GM21619 (cell line): ENCODE data around the gene GDF11.
"Not testable (repeated sequence)": the region's sequence is repeated elsewhere in the genome, so short reads cannot be mapped to it uniquely, and the experiment has no call there.

Experiments
- ATAC-seq: cut with Tn5 transposase; IDR thresholded peaks from one replicate; pipeline ENCODE4 v1.9.1; 2021; ENCODE audit not compliant: unreplicated experiment

The GDF11 gene

GRCh38 chr12:55738123-55739024, 4.5 kb upstream of the GDF11 start:
- ATAC-seq, result peak; percentile 90

- no peak for ATAC-seq
Measured at GRCh38 chr12:55739025-55739378, 3.9 kb upstream of the GDF11 start.

GRCh38 chr12:55741931-55742680, 816 bp upstream of the GDF11 start:
- ATAC-seq, result no peak

GRCh38 chr12:55743406-55744339, 751 bp downstream of the GDF11 start:
- peak; percentile 42 for ATAC-seq

- ATAC-seq, result no peak
Measured at GRCh38 chr12:55744340-55745030, 1.6 kb downstream of the GDF11 start.

- no peak for ATAC-seq
Measured at GRCh38 chr12:55745361-55746173, 2.6 kb downstream of the GDF11 start.

- no peak for ATAC-seq
Measured at GRCh38 chr12:55746174-55746912, 3.4 kb downstream of the GDF11 start.

GRCh38 chr12:55746913-55747231, 4.0 kb downstream of the GDF11 start:
- ATAC-seq, result no peak

- ATAC-seq, result no peak
Measured at GRCh38 chr12:55748230-55748993, 5.5 kb downstream of the GDF11 start.

- no peak for ATAC-seq
Measured at GRCh38 chr12:55755246-55755645, 12.3 kb downstream of the GDF11 start.

- ATAC-seq, result no peak
Measured at GRCh38 chr12:55757701-55758100, 14.8 kb downstream of the GDF11 start.

GRCh38 chr12:55758575-55758974, 15.7 kb downstream of the GDF11 start:
- ATAC-seq, result not testable (repeated sequence)

- no peak for ATAC-seq
Measured at GRCh38 chr12:55760663-55761062, 17.7 kb downstream of the GDF11 start.

GRCh38 chr12:55762646-55763045, 19.7 kb downstream of the GDF11 start:
- ATAC-seq, result no peak

GRCh38 chr12:55765736-55766290, 22.9 kb downstream of the GDF11 start:
- ATAC-seq, result no peak

- no peak for ATAC-seq
Measured at GRCh38 chr12:55767156-55767555, 24.2 kb downstream of the GDF11 start.

- no peak for ATAC-seq
Measured at GRCh38 chr12:55771736-55772135, 28.8 kb downstream of the GDF11 start.

- ATAC-seq, result no peak
Measured at GRCh38 chr12:55777856-55778255, 34.9 kb downstream of the GDF11 start.
